Spleen (tissue), 11 donors: ENCODE data around the gene ST3GAL4. TPM values are rescaled to one million over a fixed set of nuclear protein-coding genes. Genes with fewer than 3 reads are reported as not detected.

Experiments used
- DNase-seq: peaks from one replicate; pipeline ENCODE4 v3.0.0-alpha.2; 2020
- H3K27ac ChIP-seq, 8 donors: fragments of 200-600 bp; sonication (generic) in 7 of 8; 1 replicate in 4 of 8; 2 replicates in 4 of 8; pipeline versions ENCODE4 v1.5.0 to v1.8.0; 2016 to 2021; ENCODE audit warnings: inconsistent platforms in 4 of 8, mild to moderate bottlenecking in 4 of 8, moderate library complexity in 1 of 8
- H3K27me3 ChIP-seq, 7 donors: fragments of 200-600 bp; sonication (generic) in 6 of 7; replicated peaks in 1 of 7; 1 replicate in 4 of 7; 2 replicates in 3 of 7; pipeline versions ENCODE4 v1.5.0 to v1.8.0; 2016 to 2021; ENCODE audit warnings: inconsistent platforms in 3 of 7, mild to moderate bottlenecking in 1 of 7
- H3K36me3 ChIP-seq, 6 donors: fragments of 200-600 bp; sonication (generic) in 5 of 6; 1 replicate in 4 of 6; 2 replicates in 2 of 6; pipeline versions ENCODE4 v1.5.0 to v1.8.0; 2016 to 2021; ENCODE audit warnings: inconsistent platforms in 2 of 6
- H3K4me1 ChIP-seq, 6 donors: fragments of 200-600 bp; sonication (generic) in 5 of 6; 1 replicate in 3 of 6; 2 replicates in 3 of 6; pipeline versions ENCODE4 v1.5.0 to v1.8.0; 2016 to 2021; ENCODE audit warnings: inconsistent platforms in 3 of 6
- H3K4me3 ChIP-seq, 8 donors: fragments of 200-600 bp; sonication (generic) in 7 of 8; 1 replicate in 4 of 8; 2 replicates in 4 of 8; pipeline versions ENCODE4 v1.5.0 to v1.8.0; 2016 to 2021; ENCODE audit warnings: inconsistent platforms in 4 of 8, mild to moderate bottlenecking in 4 of 8, moderate library complexity in 2 of 8
- H3K9me3 ChIP-seq, 8 donors: fragments of 200-600 bp; sonication (generic) in 7 of 8; 1 replicate in 4 of 8; 2 replicates in 4 of 8; pipeline versions ENCODE4 v1.5.0 to v1.8.0; 2016 to 2021; ENCODE audit warnings: inconsistent platforms in 4 of 8
- CTCF ChIP-seq, 11 experiments: fragments of 200-600 bp in 7 of 11; fragments of 450-650 bp in 4 of 11; sonication (generic) in 4 of 11; IDR thresholded peaks in 8 of 11; conservative IDR thresholded peaks in 3 of 11; 1 replicate in 7 of 11; 2 replicates in 4 of 11; pipeline versions ENCODE4 v1.4.0 to v1.8.0; 2016 to 2021; ENCODE audit warnings: antibody characterized with exemption in 11 of 11, inconsistent platforms in 4 of 11, mild to moderate bottlenecking in 1 of 11
- POLR2A ChIP-seq, 3 donors: fragments of 450-650 bp; IDR thresholded peaks; one replicate each; pipeline ENCODE4 v1.5.1; 2017; ENCODE audit warnings: antibody characterized with exemption in 3 of 3, mild to moderate bottlenecking in 1 of 3
- POLR2AphosphoS5 ChIP-seq, 3 donors: sonication (generic); formaldehyde crosslinking; IDR thresholded peaks; one replicate each; pipeline ENCODE4 v1.5.1; 2017; ENCODE audit warnings: antibody characterized with exemption in 3 of 3
- WGBS, 5 donors: extraction: QIAGEN DNeasy Blood & Tissue Kit in 3 of 5; methylation state at CpG; one replicate each; pipeline versions ENCODE4 v1.1.5 to v1.1.7; 2013 to 2018; 5-methylcytosine and 5-hydroxymethylcytosine counted together
- intact Hi-C: fragments of 100-400 bp; cut with DNase I; formaldehyde crosslinking; loops from one replicate; pipeline ENCODE4 v1.15.0; 2023; ENCODE audit warnings: low total_unique reads
- polyA plus RNA-seq, 3 donors: library from polyadenylated mRNA; stranded (reverse); fragments of 200-250 nt; gene quantifications; one replicate each; pipeline ENCODE4 v1.2.1, GENCODE V29; 2013
- total RNA-seq, 7 donors: library from RNA; depleted of rRNA in 3 of 7; stranded (reverse); fragments of >200 nt in 3 of 7; fragmentation: NEBNext Ultra II Directional in 4 of 7; extraction: Animal tissue kit (Norgen Biotek cat#: 25700) in 4 of 7; gene quantifications; one replicate each; pipeline versions ENCODE4 v1.1.0 to v1.2.1, GENCODE V29; 2016 to 2021
- donor health status: healthy with polysubstance abuse.
- donor health status: DM: no; HTN: no; CAD: no; lungs with moderate emphysema.
- donor health status: DM: no; HTN: no; CAD: no.
- donor health status: Bipolar disorder and iron deficiency.
- donor health status: healthy.
- donor health status: DM: no; HTN: no; CAD: no.
- donor health status: DM: yes; HTN: yes; CAD: no.

The ST3GAL4 gene
- total and polyA plus RNA-seq, 10 donors = 12.8 to 102 (median 47.4) TPM

DNA sequence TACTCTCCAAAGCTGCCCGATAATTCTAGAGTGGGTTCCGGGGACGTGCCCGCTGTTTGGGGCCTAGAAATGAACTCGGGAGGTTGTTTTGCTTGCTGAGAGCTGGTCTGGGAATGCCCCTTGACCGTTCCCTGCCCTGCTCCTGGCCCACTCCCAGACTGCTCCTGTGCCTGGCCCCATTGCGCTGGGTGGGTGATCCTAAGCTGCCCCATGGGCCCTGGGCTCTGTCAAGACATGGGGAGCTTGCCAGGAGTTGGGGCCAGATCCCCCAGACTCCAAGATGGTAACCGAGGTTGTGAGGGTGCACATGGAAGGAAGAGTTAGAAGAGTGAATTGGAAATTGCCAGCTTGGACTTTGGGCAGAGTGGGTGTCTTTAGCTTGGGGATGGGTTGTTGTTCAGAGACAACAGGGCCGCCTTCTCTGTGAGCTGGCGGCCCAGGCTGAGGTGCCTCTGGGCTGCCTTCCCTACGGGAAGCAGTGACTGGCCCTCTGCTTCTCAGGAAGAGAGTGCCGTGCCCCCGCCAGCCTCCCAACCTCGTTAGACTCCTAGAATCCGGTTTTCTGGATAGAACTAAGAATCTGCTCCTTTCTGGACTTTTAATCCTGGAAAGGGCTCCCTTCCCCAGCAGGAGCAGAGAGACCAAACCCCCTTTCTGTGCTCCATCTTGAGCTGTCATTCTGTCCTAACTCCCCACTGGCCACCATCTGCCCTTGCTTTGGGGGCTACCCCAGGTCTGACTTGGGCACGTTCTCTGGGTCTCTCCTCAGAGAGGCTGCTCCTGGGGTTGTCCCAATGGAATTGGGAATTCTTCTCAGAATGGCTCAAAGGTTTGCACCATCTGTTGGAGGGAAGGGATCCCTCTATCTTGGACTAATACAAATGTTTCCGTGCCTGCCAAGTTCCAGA is 1.8 kb downstream of the ST3GAL4 start:
- Histone ChIP-seq H3K4me1 (peaks cover 18 to 96% (median 76%) of the 10 kb centered on the region in 6 donors), H3K9me3 (no peaks in the 10 kb centered on the region), H3K36me3 (peaks cover 0 to under 1% (median 0%) of the 10 kb centered on the region in 6 donors), H3K27me3 (no peaks in the 10 kb centered on the region), H3K4me3 (peak overlapping the region; percentile 14 to 89 (median 72)), H3K27ac (peak overlapping the region; percentile 68 to 92 (median 85))
- TF ChIP-seq POLR2AphosphoS5 (IDR thresholded peaks at IDR 0.05) = peak in 1 of 3 donors; percentile 45
- TF ChIP-seq CTCF (IDR thresholded peaks at IDR 0.05 in 8 of 11, conservative IDR thresholded peaks at IDR 0.05 in 3 of 11) = no peak
- intact Hi-C loops = no loop called here
- 58 to 76% (median 70%) methylated on average over 16 to 17 of the region's 17 CpGs for WGBS, 5 donors
- peak; percentile 75 for DNase-seq

- Histone ChIP-seq H3K9me3 (no peaks in the 10 kb centered on the region), H3K36me3 (no peaks in the 10 kb centered on the region), H3K27me3 (no peaks in the 10 kb centered on the region), H3K27ac (peak overlapping the region in 7 of 8 donors; percentile 73 to 92 (median 88)), H3K4me1 (peaks cover 21 to 96% (median 76%) of the 10 kb centered on the region in 6 donors), H3K4me3 (peak overlapping the region in 7 of 8 donors; percentile 8 to 89 (median 72))
- TF ChIP-seq CTCF (IDR thresholded peaks at IDR 0.05 in 8 of 11, conservative IDR thresholded peaks at IDR 0.05 in 3 of 11) = no peak
- TF ChIP-seq POLR2AphosphoS5 (IDR thresholded peaks at IDR 0.05) = no peak
- TF ChIP-seq POLR2A (IDR thresholded peaks at IDR 0.05) = no peak
- intact Hi-C loops = no loop called here
- peak; percentile 76 for DNase-seq
- WGBS, 5 donors = 47 to 71% (median 55%) methylated on average over 13 to 18 of the region's 18 CpGs
These were observed 2.7 kb downstream of the ST3GAL4 start for GRCh38 chr11:126357969-126358762.

DNA sequence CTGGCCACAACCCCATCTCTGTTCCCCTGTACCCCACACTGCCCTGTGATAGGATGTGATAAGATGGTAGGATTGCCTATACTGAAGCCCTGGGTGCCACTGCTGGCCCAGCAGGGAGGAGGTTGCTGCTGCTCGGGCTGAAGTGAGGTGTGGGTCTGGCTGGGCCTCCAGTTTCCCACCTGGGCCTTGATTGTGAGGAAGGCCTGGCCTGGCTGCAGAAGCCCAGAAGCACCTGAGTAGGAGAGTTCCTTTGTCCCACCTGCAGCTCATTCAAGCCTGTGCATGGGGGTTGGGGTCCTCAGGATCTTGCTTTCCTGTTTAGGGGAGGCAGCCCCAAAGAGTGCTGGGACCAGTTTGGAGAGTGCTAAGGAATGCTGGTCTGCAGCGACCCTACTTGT is 3.3 kb downstream of the ST3GAL4 start:
- Histone ChIP-seq H3K36me3 (no peaks in the 10 kb centered on the region), H3K27ac (peak overlapping the region in 7 of 8 donors; percentile 73 to 92 (median 88)), H3K4me3 (peak overlapping the region in 1 of 8 donors; percentile 72), H3K9me3 (no peaks in the 10 kb centered on the region), H3K27me3 (no peaks in the 10 kb centered on the region), H3K4me1 (peaks cover 21 to 96% (median 74%) of the 10 kb centered on the region in 6 donors)
- DNase-seq = peak; percentile 61
- WGBS, 5 donors = 70 to 87% (median 82%) methylated on average over 2 of the region's 2 CpGs
- no peak for TF ChIP-seq POLR2AphosphoS5 (IDR thresholded peaks at IDR 0.05)
- TF ChIP-seq POLR2A (IDR thresholded peaks at IDR 0.05) = no peak
- no peak for TF ChIP-seq CTCF (IDR thresholded peaks at IDR 0.05 in 8 of 11, conservative IDR thresholded peaks at IDR 0.05 in 3 of 11)
- intact Hi-C loops = no loop called here
